Endothelial cell (in vitro differentiated cells): Measurements from ENCODE around the gene GTPBP3. TPM values are rescaled to one million over a fixed set of nuclear protein-coding genes. Genes with fewer than 3 reads are reported as not detected.

Experiments
- DNase-seq: peaks from one replicate; pipeline ENCODE4 v3.0.0; 2021; ENCODE audit warnings: low spot score
- H3K27ac Mint-ChIP-seq: one replicate; pipeline ENCODE4 v1.8.0; 2021; ENCODE audit warnings: mixed read lengths, inconsistent platforms; ENCODE audit not compliant: unreplicated experiment
- H3K27me3 Mint-ChIP-seq: one replicate; pipeline ENCODE4 v1.8.0; 2021; ENCODE audit warnings: mild to moderate bottlenecking, moderate library complexity, mixed read lengths, inconsistent platforms; ENCODE audit not compliant: unreplicated experiment
- H3K36me3 Mint-ChIP-seq: one replicate; pipeline ENCODE4 v1.8.0; 2021; ENCODE audit warnings: mild to moderate bottlenecking, low read depth, mixed read lengths, inconsistent platforms; ENCODE audit not compliant: unreplicated experiment
- H3K4me1 Mint-ChIP-seq: one replicate; pipeline ENCODE4 v1.8.0; 2021; ENCODE audit warnings: mild to moderate bottlenecking, mixed read lengths, inconsistent platforms; ENCODE audit not compliant: unreplicated experiment
- H3K4me3 Mint-ChIP-seq: one replicate; pipeline ENCODE4 v1.8.0; 2021; ENCODE audit warnings: mild to moderate bottlenecking, mixed read lengths, inconsistent platforms; ENCODE audit not compliant: unreplicated experiment
- H3K9me3 Mint-ChIP-seq: one replicate; pipeline ENCODE4 v1.8.0; 2021; ENCODE audit warnings: mixed read lengths, inconsistent platforms; ENCODE audit not compliant: unreplicated experiment
- CTCF ChIP-seq: fragments of 200-600 bp; sonication (generic); IDR thresholded peaks from one replicate; pipeline ENCODE4 v1.5.0; 2021; ENCODE audit warnings: antibody characterized with exemption; ENCODE audit not compliant: unreplicated experiment
- total RNA-seq: library from RNA; stranded (reverse); fragmentation: NEBNext Ultra II Directional; extraction: Animal tissue kit (Norgen Biotek cat#: 25700); gene quantifications from one replicate; pipeline ENCODE4 v1.2.1, GENCODE V29; 2021; ENCODE audit not compliant: unreplicated experiment

Gene GTPBP3
- total RNA-seq, 1 donor from 2014 or later, result 27.3 TPM

DNA sequence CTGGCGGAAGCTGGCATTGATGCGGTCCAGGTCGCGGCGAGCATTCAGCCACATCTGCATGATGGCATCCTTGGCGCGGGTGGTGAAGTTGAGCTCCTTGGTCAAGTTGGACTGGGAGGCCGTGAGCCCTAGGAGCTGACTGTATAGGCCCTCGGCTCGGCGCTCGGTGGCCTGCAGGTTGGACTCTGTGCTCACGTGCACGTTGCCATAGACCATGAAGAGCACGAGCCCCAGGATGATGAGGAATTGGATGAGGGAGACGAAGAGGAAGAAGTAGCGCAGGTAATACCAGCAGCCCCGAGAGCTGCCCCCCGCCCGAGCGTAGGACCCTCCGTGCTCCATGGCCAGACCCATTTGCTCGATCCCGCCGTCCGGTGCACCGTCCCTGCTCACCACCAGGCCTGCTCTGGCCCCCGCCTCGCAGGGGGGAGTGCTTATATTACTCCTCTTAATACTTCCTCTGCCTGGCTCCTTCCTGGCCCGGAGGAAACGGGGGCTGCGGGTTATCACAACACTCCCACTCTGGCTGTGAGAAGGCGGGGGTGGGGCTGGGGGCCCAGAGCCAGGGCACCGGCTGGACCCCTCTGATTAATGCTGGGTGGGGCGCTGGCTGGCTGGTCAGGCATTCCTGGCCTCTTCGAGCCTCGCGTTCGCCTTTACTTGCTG is 39.7 kb downstream of the GTPBP3 start, which contains the start of gene PLVAP:
Gene PLVAP (minus strand): TSS at position 408 of the 666 bp plus-strand sequence. CDS start 54 bp downstream, at position 354.
- peak within 1 kb of the TSS; percentile 100 for H3K27ac Mint-ChIP-seq
- H3K36me3 Mint-ChIP-seq, result peaks cover 12% of the 10 kb centered on the region
- H3K9me3 Mint-ChIP-seq, result no peaks in the 10 kb centered on the region
- peaks cover 41% of the 10 kb centered on the region for H3K4me1 Mint-ChIP-seq
- peak; percentile 56 for DNase-seq
- TF ChIP-seq CTCF, result no peak
- H3K27me3 Mint-ChIP-seq, result peaks cover 12% of the 10 kb centered on the region
- H3K4me3 Mint-ChIP-seq, result peak within 1 kb of the TSS; percentile 95

DNA sequence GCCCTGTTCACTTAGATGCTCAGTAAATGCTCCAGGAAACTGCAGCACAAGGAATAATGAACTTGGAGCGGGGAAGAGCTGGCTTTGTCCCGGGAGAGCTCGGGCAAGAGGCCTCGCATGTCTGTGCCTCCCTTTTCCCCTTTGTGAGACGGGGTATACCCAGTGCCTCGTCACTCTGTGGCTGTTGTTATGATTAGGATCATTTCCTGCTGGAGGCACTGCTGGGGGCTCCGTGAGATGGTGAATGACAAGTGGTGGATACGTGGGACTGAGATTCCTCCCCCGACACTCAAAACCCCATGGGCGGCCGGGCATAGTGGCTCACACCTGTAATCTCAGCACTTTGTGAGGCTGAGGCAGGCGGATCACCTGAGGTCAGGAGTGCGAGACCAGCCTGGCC is 40.9 kb downstream of the GTPBP3 start:
- Mint-ChIP-seq H3K4me1 (peaks cover 44% of the 10 kb centered on the region), H3K9me3 (no peaks in the 10 kb centered on the region), H3K27ac (peak overlapping the region; percentile 100), H3K4me3 (peak overlapping the region; percentile 60), H3K27me3 (peaks cover 12% of the 10 kb centered on the region), H3K36me3 (peaks cover 8% of the 10 kb centered on the region)
- TF ChIP-seq CTCF, result no peak
- no peak for DNase-seq

DNA sequence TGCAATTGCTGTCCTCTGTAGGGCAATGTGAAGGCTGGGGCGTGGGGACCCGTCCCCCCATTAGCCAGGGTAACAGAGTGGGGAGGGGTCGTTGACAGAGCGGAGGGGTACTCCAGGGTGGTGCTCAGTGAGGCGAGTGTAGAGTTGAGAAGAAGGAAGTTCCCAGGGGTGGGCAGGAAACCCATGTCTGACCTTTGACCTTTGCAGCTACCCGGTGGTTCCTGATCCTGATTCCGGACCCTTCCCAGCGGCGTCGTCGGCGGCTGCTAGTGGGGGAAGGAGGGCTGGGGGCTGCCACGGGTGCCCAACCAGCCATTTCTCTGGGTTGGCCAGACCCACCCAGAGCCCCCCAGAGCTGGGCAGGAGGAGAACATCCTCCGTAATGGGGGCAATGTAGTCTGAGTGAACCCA is 41.9 kb downstream of the GTPBP3 start:
- DNase-seq, result peak; percentile 82
- Mint-ChIP-seq H3K4me1 (peaks cover 45% of the 10 kb centered on the region), H3K9me3 (no peaks in the 10 kb centered on the region), H3K27me3 (peaks cover 12% of the 10 kb centered on the region), H3K36me3 (peaks cover 7% of the 10 kb centered on the region), H3K27ac (peak overlapping the region; percentile 100), H3K4me3 (peak overlapping the region; percentile 86)
- TF ChIP-seq CTCF, result no peak

GRCh38 chr19:17380426-17381138 is 43.2 kb downstream of the GTPBP3 start:
- peaks cover 47% of the 10 kb centered on the region for H3K4me1 Mint-ChIP-seq
- H3K36me3 Mint-ChIP-seq, result peaks cover 4% of the 10 kb centered on the region
- no peak for TF ChIP-seq CTCF
- DNase-seq, result no peak
- H3K27ac Mint-ChIP-seq, result peak overlapping the region; percentile 52
- H3K27me3 Mint-ChIP-seq, result peaks cover 14% of the 10 kb centered on the region
- H3K4me3 Mint-ChIP-seq, result no peak overlapping the region
- no peaks in the 10 kb centered on the region for H3K9me3 Mint-ChIP-seq
